HEK293 (cell line): ENCODE measurements around the gene LAMTOR3.

Source experiments
- CTCF ChIA-PET: fragments of 350-600 bp; formaldehyde crosslinking; extraction: SDS; loops from one replicate; lab custom pipeline; 2021; ENCODE audit warnings: antibody characterized with exemption; lab: Yijun Ruan, JAX
- POLR2A ChIA-PET: fragments of 300-600 bp; formaldehyde crosslinking; extraction: SDS; loops from one replicate; lab custom pipeline; 2020; ENCODE audit warnings: antibody characterized with exemption, inconsistent platforms; lab: Yijun Ruan, JAX
- H3K27ac ChIP-seq: fragments of 200-500 bp; sonication (Bioruptor generic); 2 replicates; pipeline ENCODE4 v1.5.1; 2014; ENCODE audit warnings: low read depth, low read length, control low read depth, inconsistent platforms; ENCODE audit errors: extremely low read depth
- H3K36me3 ChIP-seq, 2 experiments: fragments of 200-500 bp in 1 of 2; sonication (Bioruptor generic) in 1 of 2; 1 replicate in 1 of 2; 2 replicates in 1 of 2; pipeline ENCODE4 v1.5.1; 2014 to 2017; ENCODE audit warnings: inconsistent platforms in 2 of 2, low read length in 2 of 2; ENCODE audit not compliant: control insufficient read depth in 2 of 2, insufficient read depth in 1 of 2
- H3K4me1 ChIP-seq: fragments of 200-500 bp; sonication (Bioruptor generic); 2 replicates; pipeline ENCODE4 v1.5.1; 2014; ENCODE audit warnings: mild to moderate bottlenecking, low read length, inconsistent platforms; ENCODE audit not compliant: control insufficient read depth, insufficient read depth
- H3K4me3 ChIP-seq: 2 replicates; pipeline ENCODE4 v1.5.1; 2011; ENCODE audit warnings: low read depth, mild to moderate bottlenecking, control low read depth, low read length, moderate library complexity
- H3K9me3 ChIP-seq: fragments of 200-500 bp; sonication (Bioruptor generic); 2 replicates; pipeline ENCODE4 v1.5.1; 2014; ENCODE audit warnings: low read depth, low read length, inconsistent platforms; ENCODE audit not compliant: control insufficient read depth, insufficient read depth
- BCL11A ChIP-seq: fragments of 450-650 bp; formaldehyde crosslinking; IDR thresholded peaks from 2 replicates; pipeline ENCODE4 v1.5.1; 2016; ENCODE audit warnings: low read depth, missing biosample characterization, missing genetic modification characterization
- BCL6B ChIP-seq: fragments of 450-650 bp; formaldehyde crosslinking; IDR thresholded peaks from 2 replicates; pipeline ENCODE4 v1.5.1; 2017; ENCODE audit warnings: missing biosample characterization, missing genetic modification characterization
- HOXD13 ChIP-seq: sonication (generic); formaldehyde crosslinking; IDR thresholded peaks from 2 replicates; pipeline ENCODE4 v1.8.0; 2022; ENCODE audit warnings: missing genetic modification reagents, borderline replicate concordance
- SETDB1 ChIP-seq: IDR thresholded peaks from one replicate; pipeline ENCODE4 v1.6.1; 2017; ENCODE audit warnings: mild to moderate bottlenecking, low read length, moderate library complexity, mixed read lengths; ENCODE audit not compliant: insufficient read length
- SP7 ChIP-seq: fragments of 450-650 bp; formaldehyde crosslinking; IDR thresholded peaks from 2 replicates; pipeline ENCODE4 v1.5.1; 2016; ENCODE audit warnings: missing biosample characterization, missing genetic modification characterization
- YY1 ChIP-seq: fragments of 450-650 bp; formaldehyde crosslinking; IDR thresholded peaks from 2 replicates; pipeline ENCODE4 v1.5.1; 2018; ENCODE audit warnings: missing biosample characterization, missing genetic modification characterization
- ZNF10 ChIP-seq: fragments of 450-650 bp; formaldehyde crosslinking; IDR thresholded peaks from 2 replicates; pipeline ENCODE4 v1.5.1; 2017; ENCODE audit warnings: missing biosample characterization, missing genetic modification characterization
- ZNF19 ChIP-seq: fragments of 450-650 bp; formaldehyde crosslinking; IDR thresholded peaks from 2 replicates; pipeline ENCODE4; 2016; ENCODE audit warnings: missing biosample characterization, missing genetic modification characterization, low read depth
- ZNF335 ChIP-seq: fragments of 450-650 bp; formaldehyde crosslinking; conservative IDR thresholded peaks from 2 replicates; pipeline ENCODE4 v1.5.1; 2016; ENCODE audit warnings: missing biosample characterization, missing genetic modification characterization
- ZNF398 ChIP-seq: fragments of 450-650 bp; formaldehyde crosslinking; IDR thresholded peaks from 2 replicates; pipeline ENCODE4 v1.5.1; 2017; ENCODE audit warnings: missing biosample characterization, missing genetic modification characterization
- ZNF426 ChIP-seq: fragments of 450-650 bp; formaldehyde crosslinking; IDR thresholded peaks from 2 replicates; pipeline ENCODE4 v1.5.1; 2017; ENCODE audit warnings: missing biosample characterization, missing genetic modification characterization, mild to moderate bottlenecking, inconsistent platforms, moderate library complexity
- TF ChIP-seq, protein P1 (sequence below): fragments of 450-650 bp; formaldehyde crosslinking; IDR thresholded peaks from 2 replicates; pipeline ENCODE4 v1.5.1; 2016; ENCODE audit warnings: missing biosample characterization, missing genetic modification characterization
- TF ChIP-seq, protein P2 (sequence below): fragments of 450-650 bp; formaldehyde crosslinking; IDR thresholded peaks from 2 replicates; pipeline ENCODE4 v1.5.1; 2016; ENCODE audit warnings: missing biosample characterization, missing genetic modification characterization, borderline replicate concordance

Gene LAMTOR3

GRCh38 chr4:99857307-99857706 is 36.9 kb downstream of the LAMTOR3 start:
- Histone ChIP-seq H3K27ac (no peak overlapping the region), H3K9me3 (no peaks in the 10 kb centered on the region), H3K4me3 (no peak overlapping the region), H3K36me3 (no peaks in the 10 kb centered on the region), H3K4me1 (no peaks in the 10 kb centered on the region)
- TF ChIP-seq YY1 (tag by site-specific recombination) (no peak), BCL11A (tag by site-specific recombination) (no peak), ZNF426 (tag by site-specific recombination) (no peak), ZNF398 (no peak), SP7 (tag by site-specific recombination) (no peak), ZNF10 (tag by site-specific recombination) (no peak), ZNF335 (tag by site-specific recombination) (no peak), SETDB1 (no peak), BCL6B (tag by site-specific recombination) (no peak), ZNF19 (tag by site-specific recombination) (no peak), HOXD13 (CRISPR knock-in tag) (no peak)
- TF ChIP-seq, protein P1, sequence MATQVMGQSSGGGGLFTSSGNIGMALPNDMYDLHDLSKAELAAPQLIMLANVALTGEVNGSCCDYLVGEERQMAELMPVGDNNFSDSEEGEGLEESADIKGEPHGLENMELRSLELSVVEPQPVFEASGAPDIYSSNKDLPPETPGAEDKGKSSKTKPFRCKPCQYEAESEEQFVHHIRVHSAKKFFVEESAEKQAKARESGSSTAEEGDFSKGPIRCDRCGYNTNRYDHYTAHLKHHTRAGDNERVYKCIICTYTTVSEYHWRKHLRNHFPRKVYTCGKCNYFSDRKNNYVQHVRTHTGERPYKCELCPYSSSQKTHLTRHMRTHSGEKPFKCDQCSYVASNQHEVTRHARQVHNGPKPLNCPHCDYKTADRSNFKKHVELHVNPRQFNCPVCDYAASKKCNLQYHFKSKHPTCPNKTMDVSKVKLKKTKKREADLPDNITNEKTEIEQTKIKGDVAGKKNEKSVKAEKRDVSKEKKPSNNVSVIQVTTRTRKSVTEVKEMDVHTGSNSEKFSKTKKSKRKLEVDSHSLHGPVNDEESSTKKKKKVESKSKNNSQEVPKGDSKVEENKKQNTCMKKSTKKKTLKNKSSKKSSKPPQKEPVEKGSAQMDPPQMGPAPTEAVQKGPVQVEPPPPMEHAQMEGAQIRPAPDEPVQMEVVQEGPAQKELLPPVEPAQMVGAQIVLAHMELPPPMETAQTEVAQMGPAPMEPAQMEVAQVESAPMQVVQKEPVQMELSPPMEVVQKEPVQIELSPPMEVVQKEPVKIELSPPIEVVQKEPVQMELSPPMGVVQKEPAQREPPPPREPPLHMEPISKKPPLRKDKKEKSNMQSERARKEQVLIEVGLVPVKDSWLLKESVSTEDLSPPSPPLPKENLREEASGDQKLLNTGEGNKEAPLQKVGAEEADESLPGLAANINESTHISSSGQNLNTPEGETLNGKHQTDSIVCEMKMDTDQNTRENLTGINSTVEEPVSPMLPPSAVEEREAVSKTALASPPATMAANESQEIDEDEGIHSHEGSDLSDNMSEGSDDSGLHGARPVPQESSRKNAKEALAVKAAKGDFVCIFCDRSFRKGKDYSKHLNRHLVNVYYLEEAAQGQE (tag by site-specific recombination) = no peak
- TF ChIP-seq, protein P2, sequence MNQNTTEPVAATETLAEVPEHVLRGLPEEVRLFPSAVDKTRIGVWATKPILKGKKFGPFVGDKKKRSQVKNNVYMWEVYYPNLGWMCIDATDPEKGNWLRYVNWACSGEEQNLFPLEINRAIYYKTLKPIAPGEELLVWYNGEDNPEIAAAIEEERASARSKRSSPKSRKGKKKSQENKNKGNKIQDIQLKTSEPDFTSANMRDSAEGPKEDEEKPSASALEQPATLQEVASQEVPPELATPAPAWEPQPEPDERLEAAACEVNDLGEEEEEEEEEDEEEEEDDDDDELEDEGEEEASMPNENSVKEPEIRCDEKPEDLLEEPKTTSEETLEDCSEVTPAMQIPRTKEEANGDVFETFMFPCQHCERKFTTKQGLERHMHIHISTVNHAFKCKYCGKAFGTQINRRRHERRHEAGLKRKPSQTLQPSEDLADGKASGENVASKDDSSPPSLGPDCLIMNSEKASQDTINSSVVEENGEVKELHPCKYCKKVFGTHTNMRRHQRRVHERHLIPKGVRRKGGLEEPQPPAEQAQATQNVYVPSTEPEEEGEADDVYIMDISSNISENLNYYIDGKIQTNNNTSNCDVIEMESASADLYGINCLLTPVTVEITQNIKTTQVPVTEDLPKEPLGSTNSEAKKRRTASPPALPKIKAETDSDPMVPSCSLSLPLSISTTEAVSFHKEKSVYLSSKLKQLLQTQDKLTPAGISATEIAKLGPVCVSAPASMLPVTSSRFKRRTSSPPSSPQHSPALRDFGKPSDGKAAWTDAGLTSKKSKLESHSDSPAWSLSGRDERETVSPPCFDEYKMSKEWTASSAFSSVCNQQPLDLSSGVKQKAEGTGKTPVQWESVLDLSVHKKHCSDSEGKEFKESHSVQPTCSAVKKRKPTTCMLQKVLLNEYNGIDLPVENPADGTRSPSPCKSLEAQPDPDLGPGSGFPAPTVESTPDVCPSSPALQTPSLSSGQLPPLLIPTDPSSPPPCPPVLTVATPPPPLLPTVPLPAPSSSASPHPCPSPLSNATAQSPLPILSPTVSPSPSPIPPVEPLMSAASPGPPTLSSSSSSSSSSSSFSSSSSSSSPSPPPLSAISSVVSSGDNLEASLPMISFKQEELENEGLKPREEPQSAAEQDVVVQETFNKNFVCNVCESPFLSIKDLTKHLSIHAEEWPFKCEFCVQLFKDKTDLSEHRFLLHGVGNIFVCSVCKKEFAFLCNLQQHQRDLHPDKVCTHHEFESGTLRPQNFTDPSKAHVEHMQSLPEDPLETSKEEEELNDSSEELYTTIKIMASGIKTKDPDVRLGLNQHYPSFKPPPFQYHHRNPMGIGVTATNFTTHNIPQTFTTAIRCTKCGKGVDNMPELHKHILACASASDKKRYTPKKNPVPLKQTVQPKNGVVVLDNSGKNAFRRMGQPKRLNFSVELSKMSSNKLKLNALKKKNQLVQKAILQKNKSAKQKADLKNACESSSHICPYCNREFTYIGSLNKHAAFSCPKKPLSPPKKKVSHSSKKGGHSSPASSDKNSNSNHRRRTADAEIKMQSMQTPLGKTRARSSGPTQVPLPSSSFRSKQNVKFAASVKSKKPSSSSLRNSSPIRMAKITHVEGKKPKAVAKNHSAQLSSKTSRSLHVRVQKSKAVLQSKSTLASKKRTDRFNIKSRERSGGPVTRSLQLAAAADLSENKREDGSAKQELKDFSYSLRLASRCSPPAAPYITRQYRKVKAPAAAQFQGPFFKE (tag by site-specific recombination) = no peak
- ChIA-PET CTCF (interaction anchor here (0.6 kb wide), 1 partner anchor 339 kb away, joined by 3 read pairs; no protein-coding TSS in a partner anchor), POLR2A (no interaction called here)
